ENCODE measurements around the gene TMEM190.

DNA sequence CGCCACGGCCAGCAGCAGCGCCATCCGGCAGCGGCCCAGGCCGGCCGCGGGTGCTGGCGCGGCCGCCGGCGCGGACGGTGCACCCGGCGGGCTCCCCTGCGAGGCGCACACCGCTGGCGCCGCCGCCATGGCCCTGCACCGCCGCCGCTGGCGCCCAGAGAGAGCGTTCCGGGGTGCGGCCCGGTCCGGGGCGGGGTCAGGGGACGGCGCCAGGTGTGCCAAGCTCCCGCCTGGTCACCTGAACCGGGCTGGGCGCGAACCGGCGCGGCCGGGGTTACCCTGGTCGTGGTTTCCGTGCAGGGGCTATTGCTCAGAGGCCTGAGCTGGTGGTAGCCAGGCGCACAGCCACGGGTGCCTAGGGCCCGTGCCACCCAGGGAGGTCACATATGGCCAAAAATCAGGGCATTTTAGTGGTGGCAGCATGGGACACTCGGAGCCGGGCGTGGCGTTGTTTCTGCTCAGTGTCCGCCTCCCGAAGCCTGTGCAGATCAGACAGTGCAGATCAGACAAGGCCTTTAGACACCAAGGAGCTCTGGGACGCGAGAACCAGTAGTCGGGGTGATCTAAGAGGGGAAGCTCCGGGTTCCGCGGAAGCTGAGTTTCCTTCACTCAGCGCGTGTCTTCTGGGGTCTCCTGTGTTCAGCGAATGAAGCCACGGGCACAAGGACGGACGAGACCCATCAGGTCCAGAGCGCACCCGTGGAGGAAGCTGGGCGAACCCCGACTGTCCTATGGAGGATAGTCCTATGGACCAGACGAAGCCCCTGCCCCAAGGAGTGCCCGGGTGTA, 7.7 kb downstream of the TMEM190 start, which contains the start of gene TMEM238:
- TF ChIP-seq POLR2AphosphoS5 (IDR thresholded peaks at IDR 0.05) (no peak), POLR2A (IDR thresholded peaks at IDR 0.05) (no peak)
- TF ChIP-seq, protein P1, sequence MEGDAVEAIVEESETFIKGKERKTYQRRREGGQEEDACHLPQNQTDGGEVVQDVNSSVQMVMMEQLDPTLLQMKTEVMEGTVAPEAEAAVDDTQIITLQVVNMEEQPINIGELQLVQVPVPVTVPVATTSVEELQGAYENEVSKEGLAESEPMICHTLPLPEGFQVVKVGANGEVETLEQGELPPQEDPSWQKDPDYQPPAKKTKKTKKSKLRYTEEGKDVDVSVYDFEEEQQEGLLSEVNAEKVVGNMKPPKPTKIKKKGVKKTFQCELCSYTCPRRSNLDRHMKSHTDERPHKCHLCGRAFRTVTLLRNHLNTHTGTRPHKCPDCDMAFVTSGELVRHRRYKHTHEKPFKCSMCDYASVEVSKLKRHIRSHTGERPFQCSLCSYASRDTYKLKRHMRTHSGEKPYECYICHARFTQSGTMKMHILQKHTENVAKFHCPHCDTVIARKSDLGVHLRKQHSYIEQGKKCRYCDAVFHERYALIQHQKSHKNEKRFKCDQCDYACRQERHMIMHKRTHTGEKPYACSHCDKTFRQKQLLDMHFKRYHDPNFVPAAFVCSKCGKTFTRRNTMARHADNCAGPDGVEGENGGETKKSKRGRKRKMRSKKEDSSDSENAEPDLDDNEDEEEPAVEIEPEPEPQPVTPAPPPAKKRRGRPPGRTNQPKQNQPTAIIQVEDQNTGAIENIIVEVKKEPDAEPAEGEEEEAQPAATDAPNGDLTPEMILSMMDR (IDR thresholded peaks at IDR 0.05), result no peak
